ENCODE measurements around the gene PLXDC2. TPM values are rescaled to one million over a fixed set of nuclear protein-coding genes. Genes with fewer than 3 reads are reported as not detected.

The PLXDC2 gene
- total and polyA plus RNA-seq, 10 of the 15 experiments (the other 5 are each of a cell fraction or from before 2014, with no cell fraction given), result 0.05 to 1.8 (median 0.14) TPM; not detected in 2

DNA sequence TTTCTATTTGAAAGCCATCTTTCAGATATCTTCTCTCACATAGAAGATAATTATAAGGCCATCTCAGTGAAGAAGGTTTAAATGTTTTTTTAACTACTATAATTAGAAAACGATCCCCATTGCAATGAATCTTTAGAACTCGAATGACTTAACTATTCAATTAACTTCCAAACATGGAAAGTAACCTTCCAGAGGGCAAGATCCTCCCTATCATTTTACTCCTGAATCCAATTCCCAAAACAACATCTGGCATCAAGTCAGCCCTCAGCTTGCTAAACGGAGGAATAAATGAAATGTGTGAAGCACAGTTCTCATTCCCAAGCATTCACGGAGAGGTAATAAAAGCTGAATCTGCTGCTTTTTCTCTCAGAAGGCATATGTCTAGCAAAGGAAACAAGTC, 293.4 kb downstream of the PLXDC2 start:
- RAD21 ChIA-PET (ENCODE audit: unreplicated experiment), result no interaction called here
- H3K4me2 ChIP-seq (ENCODE audit: control insufficient read depth, insufficient read depth), result no peak overlapping the region
- no peaks in the 10 kb centered on the region for H3K79me2 ChIP-seq (ENCODE audit: control insufficient read depth, insufficient read depth, low read length)
- intact Hi-C loops (cut with micrococcal nuclease; ENCODE audit: unreplicated experiment), result no loop called here
- in situ Hi-C loops (cut with MboI), result no loop called here
- H3K4me3 ChIP-seq, result no peak overlapping the region
- FAIRE-seq, result no peak
- no peak for DNase-seq (ENCODE audit: low read depth, low spot score)
- BruUV-seq (replicated peaks), result no TSS peak
- no peak for ATAC-seq
- H3K9ac ChIP-seq (ENCODE audit: control insufficient read depth, insufficient read depth, low read length), result no peak overlapping the region
- H3K27me3 ChIP-seq (replicated peaks in 1 of 2; ENCODE audit: control insufficient read depth in 2 of 2, insufficient read depth in 2 of 2, low read length in 1 of 2), result no peaks in the 10 kb centered on the region
- H3K9me3 ChIP-seq (replicated peaks; ENCODE audit: control insufficient read depth, insufficient read depth, low read length), result no peaks in the 10 kb centered on the region
- WGBS (ENCODE audit: insufficient coverage, insufficient replicate concordance, low lambda C conversion rate, missing lambda C conversion rate), result 19% methylated on average over 4 of the region's 4 CpGs
- H3K36me3 ChIP-seq (ENCODE audit: control insufficient read depth in 2 of 2, insufficient read depth in 2 of 2, low read length in 1 of 2), result no peaks in the 10 kb centered on the region
- CTCF ChIA-PET, result no interaction called here
- no peaks in the 10 kb centered on the region for H3K4me1 ChIP-seq (ENCODE audit: control insufficient read depth, insufficient read depth, low read length)
- H3K27ac ChIP-seq (ENCODE audit: control insufficient read depth, insufficient read depth), result no peak overlapping the region
- H4K20me1 ChIP-seq (ENCODE audit: control insufficient read depth, insufficient read depth), result no peaks in the 10 kb centered on the region
- H2AFZ ChIP-seq (ENCODE audit: control insufficient read depth, low read depth, low read length), result no peak overlapping the region
- SMC1A ChIA-PET (ENCODE audit: uncharacterized antibody, unreplicated experiment), result interaction anchor here (1.0 kb wide), 1 partner anchor 32 kb away, joined by 4 read pairs; no protein-coding TSS in a partner anchor
- POLR2A ChIA-PET, result no interaction called here
- TF ChIP-seq ZBTB4 (CRISPR knock-in tag; IDR thresholded peaks at IDR 0.05) (no peak), JUNB (IDR thresholded peaks at IDR 0.05) (no peak), RB1 (IDR thresholded peaks at IDR 0.05; ENCODE audit: borderline replicate concordance) (no peak), ZNF622 (IDR thresholded peaks at IDR 0.05) (no peak), NBN (IDR thresholded peaks at IDR 0.05) (no peak), STAT1 (conservative IDR thresholded peaks at IDR 0.05) (no peak), ZNF687 (IDR thresholded peaks at IDR 0.05) (no peak), HDAC6 (IDR thresholded peaks at IDR 0.05; ENCODE audit: unreplicated experiment) (no peak), STAT3 (IDR thresholded peaks at IDR 0.05; ENCODE audit: low read depth, low read length) (no peak), NR2C2 (IDR thresholded peaks at IDR 0.05; ENCODE audit: borderline replicate concordance, control insufficient read depth, insufficient read length, low read depth) (no peak), ZNF274 (IDR thresholded peaks at IDR 0.05; ENCODE audit: insufficient read depth, insufficient read length) (no peak)
- TF ChIP-seq, protein P1, sequence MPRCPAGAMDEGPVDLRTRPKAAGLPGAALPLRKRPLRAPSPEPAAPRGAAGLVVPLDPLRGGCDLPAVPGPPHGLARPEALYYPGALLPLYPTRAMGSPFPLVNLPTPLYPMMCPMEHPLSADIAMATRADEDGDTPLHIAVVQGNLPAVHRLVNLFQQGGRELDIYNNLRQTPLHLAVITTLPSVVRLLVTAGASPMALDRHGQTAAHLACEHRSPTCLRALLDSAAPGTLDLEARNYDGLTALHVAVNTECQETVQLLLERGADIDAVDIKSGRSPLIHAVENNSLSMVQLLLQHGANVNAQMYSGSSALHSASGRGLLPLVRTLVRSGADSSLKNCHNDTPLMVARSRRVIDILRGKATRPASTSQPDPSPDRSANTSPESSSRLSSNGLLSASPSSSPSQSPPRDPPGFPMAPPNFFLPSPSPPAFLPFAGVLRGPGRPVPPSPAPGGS (IDR thresholded peaks at IDR 0.05; ENCODE audit: borderline replicate concordance, insufficient read depth, low read depth, low read length, poor library complexity, severe bottlenecking), result no peak
- TF ChIP-seq, protein P2, sequence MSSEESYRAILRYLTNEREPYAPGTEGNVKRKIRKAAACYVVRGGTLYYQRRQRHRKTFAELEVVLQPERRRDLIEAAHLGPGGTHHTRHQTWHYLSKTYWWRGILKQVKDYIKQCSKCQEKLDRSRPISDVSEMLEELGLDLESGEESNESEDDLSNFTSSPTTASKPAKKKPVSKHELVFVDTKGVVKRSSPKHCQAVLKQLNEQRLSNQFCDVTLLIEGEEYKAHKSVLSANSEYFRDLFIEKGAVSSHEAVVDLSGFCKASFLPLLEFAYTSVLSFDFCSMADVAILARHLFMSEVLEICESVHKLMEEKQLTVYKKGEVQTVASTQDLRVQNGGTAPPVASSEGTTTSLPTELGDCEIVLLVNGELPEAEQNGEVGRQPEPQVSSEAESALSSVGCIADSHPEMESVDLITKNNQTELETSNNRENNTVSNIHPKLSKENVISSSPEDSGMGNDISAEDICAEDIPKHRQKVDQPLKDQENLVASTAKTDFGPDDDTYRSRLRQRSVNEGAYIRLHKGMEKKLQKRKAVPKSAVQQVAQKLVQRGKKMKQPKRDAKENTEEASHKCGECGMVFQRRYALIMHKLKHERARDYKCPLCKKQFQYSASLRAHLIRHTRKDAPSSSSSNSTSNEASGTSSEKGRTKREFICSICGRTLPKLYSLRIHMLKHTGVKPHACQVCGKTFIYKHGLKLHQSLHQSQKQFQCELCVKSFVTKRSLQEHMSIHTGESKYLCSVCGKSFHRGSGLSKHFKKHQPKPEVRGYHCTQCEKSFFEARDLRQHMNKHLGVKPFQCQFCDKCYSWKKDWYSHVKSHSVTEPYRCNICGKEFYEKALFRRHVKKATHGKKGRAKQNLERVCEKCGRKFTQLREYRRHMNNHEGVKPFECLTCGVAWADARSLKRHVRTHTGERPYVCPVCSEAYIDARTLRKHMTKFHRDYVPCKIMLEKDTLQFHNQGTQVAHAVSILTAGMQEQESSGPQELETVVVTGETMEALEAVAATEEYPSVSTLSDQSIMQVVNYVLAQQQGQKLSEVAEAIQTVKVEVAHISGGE (CRISPR knock-in tag; IDR thresholded peaks at IDR 0.05), result no peak
